Measurements from ENCODE around the gene CYP2W1. TPM values are rescaled to one million over a fixed set of nuclear protein-coding genes. Genes with fewer than 3 reads are reported as not detected.

Gene CYP2W1
- total RNA-seq, 1 donor from 2014 or later = not detected

- DNase-seq (no peak), ATAC-seq (no peak)
- peaks cover 7% of the 10 kb centered on the region for H3K4me1 ChIP-seq
- no peak for TF ChIP-seq CTCF (IDR thresholded peaks at IDR 0.05)
- H3K27me3 ChIP-seq (ENCODE audit: low read depth) = peaks cover 58% of the 10 kb centered on the region
- H3K9me3 ChIP-seq = no peaks in the 10 kb centered on the region
- H3K27ac ChIP-seq = no peak overlapping the region
- H3K4me3 ChIP-seq = no peak overlapping the region
- no peaks in the 10 kb centered on the region for H3K36me3 ChIP-seq
- intact Hi-C loops (cut with DNase I) = no loop called here
Measured at GRCh38 chr7:985915-986741, 3.1 kb downstream of the CYP2W1 start.

GRCh38 chr7:986766-987751, 4.1 kb downstream of the CYP2W1 start:
- Histone ChIP-seq H3K27me3 (ENCODE audit: low read depth) (peaks cover 58% of the 10 kb centered on the region), H3K4me3 (no peak overlapping the region), H3K4me1 (peaks cover 7% of the 10 kb centered on the region), H3K27ac (no peak overlapping the region), H3K9me3 (no peaks in the 10 kb centered on the region), H3K36me3 (no peaks in the 10 kb centered on the region)
- intact Hi-C loops (cut with DNase I) = no loop called here
- ATAC-seq (no peak), DNase-seq (no peak)
- TF ChIP-seq CTCF (IDR thresholded peaks at IDR 0.05) = no peak

- no peak for ATAC-seq
- Histone ChIP-seq H3K27ac (no peak overlapping the region), H3K4me3 (no peak overlapping the region), H3K4me1 (peaks cover 10% of the 10 kb centered on the region), H3K36me3 (no peaks in the 10 kb centered on the region), H3K9me3 (no peaks in the 10 kb centered on the region), H3K27me3 (ENCODE audit: low read depth) (peaks cover 62% of the 10 kb centered on the region)
- intact Hi-C loops (cut with DNase I) = no loop called here
- no peak for DNase-seq
- TF ChIP-seq CTCF (IDR thresholded peaks at IDR 0.05) = no peak
Measured at GRCh38 chr7:987909-988308, 4.9 kb downstream of the CYP2W1 start.

DNA sequence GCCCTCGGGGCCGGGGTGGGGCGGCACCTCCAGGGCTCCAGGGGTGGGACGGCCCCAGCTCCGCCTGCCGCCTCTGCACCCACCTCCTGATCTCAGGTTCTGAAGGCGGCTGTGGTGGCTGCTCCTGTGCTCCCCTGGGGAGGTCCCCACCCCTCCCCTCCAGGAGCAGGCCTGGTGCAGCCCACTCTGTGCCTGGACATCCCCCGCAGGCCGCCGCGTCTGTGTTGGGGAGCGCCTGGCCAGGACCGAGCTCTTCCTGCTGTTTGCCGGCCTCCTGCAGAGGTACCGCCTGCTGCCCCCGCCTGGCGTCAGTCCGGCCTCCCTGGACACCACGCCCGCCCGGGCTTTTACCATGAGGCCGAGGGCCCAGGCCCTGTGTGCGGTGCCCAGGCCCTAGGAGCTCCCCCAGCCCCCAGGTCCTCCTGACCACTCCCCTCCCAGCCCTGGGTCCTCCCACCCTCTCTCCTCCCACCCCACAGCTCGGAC, 5.5 kb downstream of the CYP2W1 start:
- H3K4me3 ChIP-seq = no peak overlapping the region
- H3K9me3 ChIP-seq = no peaks in the 10 kb centered on the region
- peaks cover 15% of the 10 kb centered on the region for H3K4me1 ChIP-seq
- no peaks in the 10 kb centered on the region for H3K36me3 ChIP-seq
- peaks cover 57% of the 10 kb centered on the region for H3K27me3 ChIP-seq (ENCODE audit: low read depth)
- no peak for TF ChIP-seq CTCF (IDR thresholded peaks at IDR 0.05)
- intact Hi-C loops (cut with DNase I) = no loop called here
- ATAC-seq (no peak), DNase-seq (no peak)
- no peak overlapping the region for H3K27ac ChIP-seq

DNA sequence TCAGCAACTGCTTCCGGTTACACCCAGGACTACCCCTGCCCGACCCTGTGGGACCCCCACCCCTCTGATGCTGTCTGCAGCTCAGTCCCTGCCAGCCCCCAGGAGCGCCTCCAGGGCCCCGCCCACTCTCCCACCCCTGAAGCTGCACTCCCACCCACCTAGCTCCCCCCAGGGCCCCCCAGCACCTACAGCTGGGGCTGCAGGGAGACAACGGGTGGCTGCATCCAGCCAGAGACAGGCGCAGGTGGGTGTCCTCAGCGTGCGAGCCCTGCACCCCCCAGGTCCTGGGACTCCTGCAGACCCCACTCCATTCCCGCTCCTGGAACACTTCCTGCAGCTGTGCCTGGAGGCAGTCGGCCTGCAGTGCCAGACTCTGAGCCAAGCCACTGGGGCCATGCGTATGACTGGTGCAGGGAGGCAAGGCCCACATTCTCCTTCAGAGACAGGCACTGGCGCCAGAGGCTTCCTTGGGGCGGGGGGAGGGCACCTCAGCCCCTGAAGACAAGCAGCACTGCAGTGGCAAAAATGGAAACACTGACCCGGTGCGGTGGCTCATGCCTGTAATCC, 6.1 kb downstream of the CYP2W1 start:
- intact Hi-C loops (cut with DNase I) = no loop called here
- no peaks in the 10 kb centered on the region for H3K36me3 ChIP-seq
- DNase-seq (no peak), ATAC-seq (no peak)
- H3K27me3 ChIP-seq (ENCODE audit: low read depth) = peaks cover 51% of the 10 kb centered on the region
- H3K27ac ChIP-seq = no peak overlapping the region
- H3K4me1 ChIP-seq = peaks cover 18% of the 10 kb centered on the region
- H3K4me3 ChIP-seq = no peak overlapping the region
- H3K9me3 ChIP-seq = no peaks in the 10 kb centered on the region
- no peak for TF ChIP-seq CTCF (IDR thresholded peaks at IDR 0.05)

Data from lower lobe of right lung (tissue), 2 donors.